GM06990 (cell line): ENCODE results near the gene IPO11.

Source experiments
- DNase-seq: peaks from one replicate; pipeline ENCODE4 v3.0.0-alpha.2; 2011; ENCODE audit not compliant: insufficient read length; ENCODE audit errors: extremely low read depth
- H3K27me3 ChIP-seq: replicated peaks from 2 replicates; pipeline ENCODE4 v1.6.0; 2011; ENCODE audit warnings: low read length; ENCODE audit not compliant: control insufficient read depth, insufficient read depth
- H3K36me3 ChIP-seq: 2 replicates; pipeline ENCODE4 v1.5.1; 2011; ENCODE audit warnings: low read length; ENCODE audit not compliant: control insufficient read depth, insufficient read depth
- H3K4me3 ChIP-seq: replicated peaks from 2 replicates; pipeline ENCODE4 v1.5.1; 2011; ENCODE audit warnings: low read depth, mild to moderate bottlenecking, control low read depth, low read length
- CTCF ChIP-seq: IDR thresholded peaks from 2 replicates; pipeline ENCODE4 v1.5.1; 2011; ENCODE audit warnings: low read length, control low read depth, mild to moderate bottlenecking, inconsistent platforms; ENCODE audit not compliant: insufficient read depth, poor library complexity, severe bottlenecking

The IPO11 gene

GRCh38 chr5:62494772-62495171 lies 82.2 kb downstream of the IPO11 start:
- H3K27me3 ChIP-seq: no peaks in the 10 kb centered on the region
- H3K36me3 ChIP-seq: 0 out of 2 replicates have a peak, but pooled peaks cover 2% of the 10 kb centered on the region
- no peak for DNase-seq
- no peak for TF ChIP-seq CTCF
- H3K4me3 ChIP-seq: no peak overlapping the region

GRCh38 chr5:62496876-62497275 lies 84.3 kb downstream of the IPO11 start:
- no peak for DNase-seq
- H3K4me3 ChIP-seq: no peak overlapping the region
- no peaks in the 10 kb centered on the region for H3K27me3 ChIP-seq
- TF ChIP-seq CTCF: no peak
- H3K36me3 ChIP-seq: peaks cover 2% of the 10 kb centered on the region; the same call in 1 of the 2 replicates

- no peak overlapping the region for H3K4me3 ChIP-seq
- no peaks in the 10 kb centered on the region; the same call in 1 of the 2 replicates for H3K36me3 ChIP-seq
- no peak for DNase-seq
- H3K27me3 ChIP-seq: no peaks in the 10 kb centered on the region
- TF ChIP-seq CTCF: no peak
Measured at GRCh38 chr5:62498961-62499360, 86.4 kb downstream of the IPO11 start.

- Histone ChIP-seq H3K36me3 (no peaks in the 10 kb centered on the region; the same call in 1 of the 2 replicates), H3K4me3 (no peak overlapping the region), H3K27me3 (no peaks in the 10 kb centered on the region)
- DNase-seq: no peak
- TF ChIP-seq CTCF: no peak
Measured at GRCh38 chr5:62499756-62500155, 87.2 kb downstream of the IPO11 start.

GRCh38 chr5:62502456-62503101 lies 90.0 kb downstream of the IPO11 start:
- H3K4me3 ChIP-seq: no peak overlapping the region
- H3K27me3 ChIP-seq: no peaks in the 10 kb centered on the region
- no peak for TF ChIP-seq CTCF
- no peaks in the 10 kb centered on the region; the same call in 1 of the 2 replicates for H3K36me3 ChIP-seq
- no peak for DNase-seq
